OCI-LY1 (cell line): ENCODE data around the gene XRN2.

ENCODE experiments used
- H2AFZ ChIP-seq: fragments of 200-600 bp; sonication (generic), shearing (Covaris generic); 2 replicates; pipeline ENCODE4 v1.6.0; 2014; ENCODE audit warnings: antibody characterized with exemption, mild to moderate bottlenecking, low read length
- H3F3A ChIP-seq: fragments of 200-600 bp; sonication (generic), shearing (Covaris generic); 2 replicates; pipeline ENCODE4 v1.6.0; 2014; ENCODE audit warnings: mild to moderate bottlenecking, antibody characterized with exemption, low read length, moderate library complexity; ENCODE audit not compliant: insufficient read depth
- H3K27ac ChIP-seq: fragments of 200-600 bp; sonication (generic); 2 replicates; pipeline ENCODE4 v1.5.1; 2014; ENCODE audit warnings: low read length, mixed run types, mild to moderate bottlenecking, low read depth; ENCODE audit not compliant: poor library complexity, severe bottlenecking
- H3K27me3 ChIP-seq: fragments of 200-600 bp; sonication (generic); 2 replicates; pipeline ENCODE4 v1.6.0; 2014; ENCODE audit warnings: antibody characterized with exemption, mild to moderate bottlenecking, low read length, moderate library complexity; ENCODE audit not compliant: insufficient read depth
- H3K36me3 ChIP-seq: fragments of 200-600 bp; sonication (generic); 2 replicates; pipeline ENCODE4 v1.6.1; 2014; ENCODE audit warnings: mild to moderate bottlenecking, antibody characterized with exemption, low read length, moderate library complexity, mixed read lengths; ENCODE audit not compliant: insufficient read depth
- H3K4me1 ChIP-seq: fragments of 200-600 bp; sonication (generic); 2 replicates; pipeline ENCODE4 v1.5.1; 2014; ENCODE audit warnings: mild to moderate bottlenecking, low read length, moderate library complexity; ENCODE audit not compliant: insufficient read depth, severe bottlenecking
- H3K4me2 ChIP-seq: fragments of 200-600 bp; sonication (generic), shearing (Covaris generic); 2 replicates; pipeline ENCODE4 v1.6.1; 2014; ENCODE audit warnings: low read length
- H3K4me3 ChIP-seq: fragments of 200-600 bp; sonication (generic); 2 replicates; pipeline ENCODE4 v1.5.1; 2014; ENCODE audit warnings: low read length, low read depth, mild to moderate bottlenecking, mixed read lengths; ENCODE audit not compliant: poor library complexity, severe bottlenecking
- H3K79me2 ChIP-seq: fragments of 200-600 bp; shearing (Covaris generic); 2 replicates; pipeline ENCODE4 v1.6.1; 2016; ENCODE audit warnings: mixed run types, low read length, mixed read lengths; ENCODE audit not compliant: insufficient read depth
- H3K9ac ChIP-seq: fragments of 200-600 bp; sonication (generic), shearing (Covaris generic); 2 replicates; pipeline ENCODE4 v1.6.1; 2014; ENCODE audit warnings: mild to moderate bottlenecking, low read length, mixed read lengths
- H3K9me2 ChIP-seq: fragments of 200-600 bp; sonication (generic), shearing (Covaris generic); 2 replicates; pipeline ENCODE4 v1.6.1; 2014; ENCODE audit warnings: low read depth, mild to moderate bottlenecking, low read length, mixed read lengths
- H3K9me3 ChIP-seq: fragments of 200-600 bp; shearing (Covaris generic); 2 replicates; pipeline ENCODE4 v1.6.1; 2014; ENCODE audit warnings: low read length, mixed read lengths
- H4K20me1 ChIP-seq: fragments of 200-600 bp; sonication (generic), shearing (Covaris generic); 2 replicates; pipeline ENCODE4 v1.6.0; 2016; ENCODE audit warnings: mild to moderate bottlenecking, low read length; ENCODE audit not compliant: insufficient read depth
- CTCF ChIP-seq: fragments of 200-600 bp; sonication (generic), shearing (Covaris generic); IDR thresholded peaks from 2 replicates; pipeline ENCODE4 v1.5.1; 2017; ENCODE audit warnings: mild to moderate bottlenecking, antibody characterized with exemption, low read length, moderate library complexity, mixed read lengths
- EZH2 ChIP-seq: fragments of 200-600 bp; sonication (generic), shearing (Covaris generic); IDR thresholded peaks from 2 replicates; pipeline ENCODE4 v1.8.0; 2017; ENCODE audit warnings: borderline replicate concordance, mixed run types, mild to moderate bottlenecking, antibody characterized with exemption, low read length, moderate library complexity, mixed read lengths

Gene XRN2

GRCh38 chr20:21272279-21272678, 30.9 kb upstream of the XRN2 start:
- TF ChIP-seq CTCF (no peak), EZH2 (no peak)
- Histone ChIP-seq H3F3A (no peaks in the 10 kb centered on the region), H3K4me3 (no peak overlapping the region), H3K9me3 (no peaks in the 10 kb centered on the region), H3K27ac (no peak overlapping the region), H3K36me3 (no peaks in the 10 kb centered on the region), H2AFZ (no peak overlapping the region), H3K9ac (no peak overlapping the region), H3K4me1 (no peaks in the 10 kb centered on the region), H3K4me2 (no peak overlapping the region), H4K20me1 (no peaks in the 10 kb centered on the region), H3K27me3 (0 out of 2 replicates have a peak, but pooled peaks cover 9% of the 10 kb centered on the region), H3K9me2 (no peaks in the 10 kb centered on the region), H3K79me2 (no peaks in the 10 kb centered on the region)

- no peak overlapping the region for H3K4me3 ChIP-seq
- TF ChIP-seq EZH2 (no peak), CTCF (no peak)
- 0 out of 2 replicates have a peak, but pooled peaks cover 5% of the 10 kb centered on the region for H3K27me3 ChIP-seq
- H3K4me1 ChIP-seq: no peaks in the 10 kb centered on the region
- H3K9me3 ChIP-seq: no peaks in the 10 kb centered on the region
- H3K4me2 ChIP-seq: no peak overlapping the region
- no peak overlapping the region for H3K9ac ChIP-seq
- H3K79me2 ChIP-seq: no peaks in the 10 kb centered on the region
- H3K27ac ChIP-seq: no peak overlapping the region
- no peak overlapping the region for H2AFZ ChIP-seq
- no peaks in the 10 kb centered on the region for H4K20me1 ChIP-seq
- no peaks in the 10 kb centered on the region for H3K36me3 ChIP-seq
- H3K9me2 ChIP-seq: no peaks in the 10 kb centered on the region
- H3F3A ChIP-seq: no peaks in the 10 kb centered on the region
These were observed 30.5 kb upstream of the XRN2 start for GRCh38 chr20:21272679-21273078.

- no peaks in the 10 kb centered on the region for H4K20me1 ChIP-seq
- H3K9me2 ChIP-seq: no peaks in the 10 kb centered on the region
- H3K4me2 ChIP-seq: no peak overlapping the region
- no peaks in the 10 kb centered on the region for H3F3A ChIP-seq
- H3K36me3 ChIP-seq: no peaks in the 10 kb centered on the region
- no peak overlapping the region for H3K9ac ChIP-seq
- H3K27me3 ChIP-seq: 0 out of 2 replicates have a peak, but pooled peaks cover 4% of the 10 kb centered on the region
- H3K27ac ChIP-seq: no peak overlapping the region
- TF ChIP-seq EZH2 (no peak), CTCF (no peak)
- no peaks in the 10 kb centered on the region for H3K9me3 ChIP-seq
- no peaks in the 10 kb centered on the region for H3K79me2 ChIP-seq
- H2AFZ ChIP-seq: no peak overlapping the region
- H3K4me3 ChIP-seq: no peak overlapping the region
- no peaks in the 10 kb centered on the region for H3K4me1 ChIP-seq
These were observed 29.3 kb upstream of the XRN2 start for GRCh38 chr20:21273755-21274386.
